GM13976 (cell line): Measurements from ENCODE around the gene LPP.

Experiments
- DNase-seq: peaks from one replicate; pipeline ENCODE4 v3.0.0; 2012; ENCODE audit warnings: low spot score
- in situ Hi-C: fragments of 300-500 bp; cut with MboI; formaldehyde crosslinking; loops from one replicate; pipeline ENCODE4 v1.12.0; 2022; ENCODE audit warnings: low sequenced_read_pairs, mixed read lengths, inconsistent platforms; ENCODE audit not compliant: unreplicated experiment
- TF ChIP-seq, protein P1 (sequence below): IDR thresholded peaks from 2 replicates; pipeline ENCODE4 v1.5.1; 2012; ENCODE audit warnings: borderline replicate concordance, mild to moderate bottlenecking; ENCODE audit not compliant: insufficient read depth; ENCODE audit errors: extremely low read depth, missing control alignments, control extremely low read depth

LPP gene

DNA sequence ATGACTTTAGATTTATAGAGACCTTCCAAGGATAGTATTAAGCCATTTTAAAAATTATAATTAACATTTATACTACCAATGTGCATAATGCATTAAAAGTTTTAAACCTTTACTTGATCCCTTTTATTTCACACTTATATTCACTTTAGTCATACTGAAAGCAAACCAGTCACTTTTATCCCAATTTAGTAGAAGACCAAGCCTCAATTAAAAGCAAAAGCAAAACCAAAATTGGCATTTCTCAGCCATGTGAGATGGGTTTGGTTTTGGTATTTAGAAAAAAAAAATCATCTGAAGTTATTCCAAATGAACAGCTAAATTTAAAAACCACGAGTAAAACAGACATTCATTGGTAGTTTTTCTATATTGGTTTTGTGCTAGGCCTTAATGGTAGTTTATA is 249.4 kb downstream of the LPP start:
- in situ Hi-C loops, result no loop called here
- TF ChIP-seq, protein P1, sequence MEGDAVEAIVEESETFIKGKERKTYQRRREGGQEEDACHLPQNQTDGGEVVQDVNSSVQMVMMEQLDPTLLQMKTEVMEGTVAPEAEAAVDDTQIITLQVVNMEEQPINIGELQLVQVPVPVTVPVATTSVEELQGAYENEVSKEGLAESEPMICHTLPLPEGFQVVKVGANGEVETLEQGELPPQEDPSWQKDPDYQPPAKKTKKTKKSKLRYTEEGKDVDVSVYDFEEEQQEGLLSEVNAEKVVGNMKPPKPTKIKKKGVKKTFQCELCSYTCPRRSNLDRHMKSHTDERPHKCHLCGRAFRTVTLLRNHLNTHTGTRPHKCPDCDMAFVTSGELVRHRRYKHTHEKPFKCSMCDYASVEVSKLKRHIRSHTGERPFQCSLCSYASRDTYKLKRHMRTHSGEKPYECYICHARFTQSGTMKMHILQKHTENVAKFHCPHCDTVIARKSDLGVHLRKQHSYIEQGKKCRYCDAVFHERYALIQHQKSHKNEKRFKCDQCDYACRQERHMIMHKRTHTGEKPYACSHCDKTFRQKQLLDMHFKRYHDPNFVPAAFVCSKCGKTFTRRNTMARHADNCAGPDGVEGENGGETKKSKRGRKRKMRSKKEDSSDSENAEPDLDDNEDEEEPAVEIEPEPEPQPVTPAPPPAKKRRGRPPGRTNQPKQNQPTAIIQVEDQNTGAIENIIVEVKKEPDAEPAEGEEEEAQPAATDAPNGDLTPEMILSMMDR, result no peak
- DNase-seq, result no peak

DNA sequence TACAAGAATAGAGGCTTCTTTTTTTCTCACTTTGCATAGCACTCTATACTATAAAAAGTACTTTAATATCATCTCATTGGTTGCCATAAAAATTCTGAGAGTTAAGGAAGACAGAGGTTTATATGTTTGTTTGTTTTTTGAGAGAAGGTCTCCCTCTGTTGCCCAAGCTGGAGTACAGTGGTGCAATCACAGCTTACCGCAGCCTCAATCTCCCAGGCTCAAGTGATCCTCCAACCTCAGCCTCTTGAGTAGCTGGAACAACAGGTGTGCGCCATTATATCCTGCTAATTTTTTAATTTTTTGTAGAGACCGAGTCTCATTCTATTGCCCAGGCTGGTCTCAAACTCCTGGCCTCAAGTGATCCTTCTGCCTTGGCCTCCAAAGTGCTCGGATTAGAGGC is 250.2 kb downstream of the LPP start:
- DNase-seq, result no peak
- in situ Hi-C loops, result no loop called here
- TF ChIP-seq, protein P1, result no peak

DNA sequence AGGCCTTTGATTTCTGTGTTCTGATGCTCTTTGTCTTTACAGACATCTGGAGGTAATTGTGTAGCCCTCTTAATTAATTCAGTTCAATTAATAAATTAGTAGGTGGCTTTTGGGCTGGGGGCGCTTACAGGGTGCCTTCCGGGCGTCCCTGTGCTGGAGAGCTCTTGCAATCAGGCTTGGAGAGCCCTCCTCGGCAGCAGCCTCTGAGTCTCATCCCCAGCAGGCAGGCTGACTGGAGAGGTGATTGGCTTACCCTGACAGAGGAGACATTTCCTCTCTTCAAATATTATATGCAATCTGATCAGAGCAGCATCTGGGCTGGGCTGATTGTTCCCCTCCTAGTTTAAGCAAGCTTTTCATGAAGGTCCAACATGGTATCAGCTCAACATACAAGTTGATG is 250.7 kb downstream of the LPP start:
- in situ Hi-C loops, result no loop called here
- no peak for DNase-seq
- TF ChIP-seq, protein P1, result no peak

DNA sequence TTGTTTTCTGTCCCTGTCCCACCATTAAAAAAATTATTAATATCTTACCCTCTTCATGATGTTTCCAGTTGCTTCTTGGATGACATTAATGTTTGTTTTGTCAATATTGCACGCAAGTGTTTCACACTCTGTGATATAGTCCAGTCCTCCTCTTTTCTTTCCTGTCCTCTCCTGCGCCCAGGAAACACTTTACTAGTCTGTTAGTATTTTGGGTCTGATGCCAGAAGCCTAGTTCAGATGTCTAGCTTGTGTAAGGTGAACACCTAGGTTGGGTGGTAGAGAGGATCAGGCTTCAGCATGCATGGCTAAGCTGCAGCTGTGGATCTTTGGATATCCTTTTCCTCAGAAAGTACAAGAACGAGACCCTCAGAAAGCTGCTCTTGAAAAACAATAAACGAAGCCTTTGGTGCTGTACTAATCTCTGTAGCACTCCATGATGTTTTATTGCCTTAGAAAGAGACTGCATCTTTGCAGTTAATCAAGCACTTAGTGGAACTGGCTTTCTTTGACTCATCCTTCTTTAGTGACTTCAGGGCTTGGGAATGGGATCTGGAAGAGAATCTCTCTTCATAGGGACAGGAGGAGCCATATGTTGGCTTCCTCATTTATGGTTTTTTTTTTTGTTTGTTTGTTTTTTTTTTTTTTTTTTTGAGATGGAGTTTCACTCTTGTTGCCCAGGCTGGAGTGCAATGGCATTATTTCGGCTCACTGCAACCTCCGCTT is 253.4 kb downstream of the LPP start:
- TF ChIP-seq, protein P1, result no peak
- in situ Hi-C loops, result no loop called here
- no peak for DNase-seq

DNA sequence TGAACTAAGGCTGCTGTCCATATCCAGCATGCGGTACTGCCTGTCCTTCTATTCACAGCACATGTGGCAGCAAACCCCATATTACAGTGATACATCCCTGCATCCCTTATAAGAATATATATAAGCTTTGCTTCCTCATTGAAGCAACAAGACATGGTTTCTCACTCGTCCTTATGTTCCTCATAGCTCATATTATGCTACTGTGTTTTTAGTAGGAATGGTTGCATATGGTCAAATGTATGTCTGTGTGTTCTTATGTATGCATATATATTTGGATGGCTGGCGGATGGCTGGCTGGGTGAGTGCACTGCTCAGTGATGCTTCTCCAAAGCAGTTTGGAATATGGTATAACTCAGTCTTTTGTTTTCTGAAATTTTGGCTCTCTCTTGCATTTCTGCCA is 254.9 kb downstream of the LPP start:
- TF ChIP-seq, protein P1, result no peak
- no peak for DNase-seq
- in situ Hi-C loops, result no loop called here

DNA sequence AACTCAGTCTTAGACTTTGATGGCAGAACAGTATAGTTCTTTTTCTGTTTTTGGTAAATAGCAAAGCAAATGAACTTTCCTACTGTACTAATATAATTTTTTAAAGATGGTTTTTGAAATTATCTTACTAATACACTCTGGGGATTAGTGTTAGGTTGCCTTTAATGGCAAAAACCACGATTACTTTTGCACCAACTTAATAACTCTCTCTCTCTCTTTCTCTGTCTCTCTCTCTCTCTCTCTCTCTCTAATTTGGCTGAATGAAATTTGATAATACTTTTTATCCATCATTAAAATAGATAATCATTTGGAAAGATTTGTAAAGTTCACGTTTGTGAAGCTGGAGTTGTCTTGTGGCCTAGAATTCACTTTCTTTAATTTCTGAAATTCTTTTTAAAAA is 257.8 kb downstream of the LPP start:
- TF ChIP-seq, protein P1, result no peak
- in situ Hi-C loops, result no loop called here
- DNase-seq, result no peak
